OCI-LY7 (cell line): Measurements from ENCODE around the gene CASP5. TPM values are rescaled to one million over a fixed set of nuclear protein-coding genes. Genes with fewer than 3 reads are reported as not detected.

Experiments
- BruUV-seq: library from RNA; stranded (reverse); fragments of 400-500 nt; replicated peaks from 2 replicates; lab custom pipeline; 2021; lab: Mats Ljungman, UMichigan
- CTCF ChIA-PET: fragments of 300-600 bp; sonication (Branson Sonifier 250); formaldehyde crosslinking; loops from one replicate; lab custom pipeline; 2022; ENCODE audit warnings: antibody characterized with exemption; ENCODE audit not compliant: unreplicated experiment; lab: Charles Lee
- POLR2A ChIA-PET: fragments of 300-600 bp; sonication (Branson Sonifier 250); formaldehyde crosslinking; loops from one replicate; lab custom pipeline; 2022; ENCODE audit warnings: antibody characterized with exemption; lab: Charles Lee
- DNase-seq: peaks from one replicate; pipeline ENCODE4 v3.0.0-alpha.2; 2015; ENCODE audit warnings: low spot score
- H2AFZ ChIP-seq: fragments of 200-600 bp; sonication (generic), shearing (Covaris generic); 2 replicates; pipeline ENCODE4 v1.6.1; 2014; ENCODE audit warnings: mild to moderate bottlenecking, antibody characterized with exemption, low read length, moderate library complexity
- H3K27ac ChIP-seq: fragments of 200-600 bp; sonication (generic); 2 replicates; pipeline ENCODE4 v1.5.1; 2014; ENCODE audit warnings: mixed run types, low read depth, mild to moderate bottlenecking, moderate library complexity, low read length, inconsistent platforms; ENCODE audit not compliant: poor library complexity, severe bottlenecking
- H3K36me3 ChIP-seq: fragments of 200-600 bp; sonication (generic); 2 replicates; pipeline ENCODE4 v1.6.1; 2014; ENCODE audit warnings: mild to moderate bottlenecking, antibody characterized with exemption, low read length, moderate library complexity, mixed read lengths; ENCODE audit not compliant: insufficient read depth
- H3K4me1 ChIP-seq: fragments of 200-600 bp; sonication (generic); 2 replicates; pipeline ENCODE4 v1.5.1; 2014; ENCODE audit warnings: mild to moderate bottlenecking, low read length; ENCODE audit not compliant: insufficient read depth, poor library complexity, severe bottlenecking
- H3K4me2 ChIP-seq: fragments of 200-600 bp; sonication (generic); 2 replicates; pipeline ENCODE4 v1.6.1; 2014; ENCODE audit warnings: mild to moderate bottlenecking, low read length
- H3K4me3 ChIP-seq: fragments of 200-600 bp; sonication (generic); 2 replicates; pipeline ENCODE4 v1.5.1; 2014; ENCODE audit warnings: mild to moderate bottlenecking, low read depth, low read length; ENCODE audit not compliant: poor library complexity, severe bottlenecking
- H3K79me2 ChIP-seq: fragments of 200-600 bp; sonication (generic); 2 replicates; pipeline ENCODE4 v1.6.1; 2016; ENCODE audit warnings: low read depth, mild to moderate bottlenecking, low read length, moderate library complexity, mixed read lengths; ENCODE audit not compliant: insufficient read depth
- H3K9me2 ChIP-seq: fragments of 200-600 bp; sonication (generic); 2 replicates; pipeline ENCODE4 v1.6.1; 2016; ENCODE audit warnings: mild to moderate bottlenecking, low read length, mixed read lengths; ENCODE audit not compliant: insufficient read depth
- H3K9me3 ChIP-seq: fragments of 200-600 bp; sonication (generic); 2 replicates; pipeline ENCODE4 v1.6.1; 2014; ENCODE audit warnings: mild to moderate bottlenecking, mixed run types, low read length, mixed read lengths
- H4K20me1 ChIP-seq: fragments of 200-600 bp; sonication (generic); 2 replicates; pipeline ENCODE4 v1.6.1; 2014; ENCODE audit warnings: mild to moderate bottlenecking, antibody characterized with exemption, low read length, moderate library complexity, mixed read lengths; ENCODE audit not compliant: insufficient read depth
- EZH2phosphoT487 ChIP-seq: fragments of 200-600 bp; sonication (generic); IDR thresholded peaks from 2 replicates; pipeline ENCODE4 v1.6.1; 2018; ENCODE audit warnings: low read depth, borderline replicate concordance, mild to moderate bottlenecking, mixed run types, antibody characterized with exemption, low read length, moderate library complexity, mixed read lengths
- intact Hi-C: fragments of 100-400 bp; cut with micrococcal nuclease; formaldehyde crosslinking; loops from one replicate; pipeline ENCODE4 v1.10.0; 2022; ENCODE audit not compliant: unreplicated experiment
- total RNA-seq, 2 experiments: library from RNA; depleted of rRNA in 1 of 2; stranded (reverse); fragments of >200 nt in 1 of 2; shearing (Covaris generic) in 1 of 2; gene quantifications; 2 replicates each; pipeline ENCODE4 v1.2.3, GENCODE V29; 2014 to 2022
- TF ChIP-seq, protein P1 (sequence below): fragments of 200-600 bp; sonication (generic); conservative IDR thresholded peaks from 2 replicates; pipeline ENCODE4 v1.5.1; 2014; ENCODE audit warnings: mild to moderate bottlenecking, antibody characterized with exemption, low read length, moderate library complexity, mixed read lengths

CASP5 gene
- total RNA-seq, 2 experiments from 2014 or later, result not detected

DNA sequence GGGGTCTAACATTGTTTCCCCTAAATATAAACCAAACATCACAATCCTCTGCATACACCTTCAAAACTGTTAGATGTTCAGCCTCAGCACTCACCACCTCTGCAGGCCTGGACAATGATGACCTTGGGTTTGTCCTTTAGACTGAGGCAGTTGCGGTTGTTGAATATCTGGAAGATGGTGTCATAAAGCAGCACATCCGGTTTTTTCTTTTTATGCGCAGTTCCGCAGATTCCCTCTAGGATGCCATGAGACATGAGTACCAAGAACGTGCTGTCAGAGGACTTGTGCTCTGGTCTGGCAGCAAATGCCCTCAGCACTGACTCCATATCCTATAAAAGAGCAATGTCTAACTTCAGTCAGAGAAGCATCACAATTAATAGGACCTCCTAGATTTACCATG lies 22.8 kb downstream of the CASP5 start:
- Histone ChIP-seq H3K4me2 (no peak overlapping the region), H3K4me1 (no peaks in the 10 kb centered on the region), H3K36me3 (no peaks in the 10 kb centered on the region; the same call in 1 of the 2 replicates), H3K9me2 (no peaks in the 10 kb centered on the region), H3K79me2 (no peaks in the 10 kb centered on the region), H2AFZ (no peak overlapping the region), H4K20me1 (no peaks in the 10 kb centered on the region), H3K27ac (no peak overlapping the region), H3K4me3 (no peak overlapping the region), H3K9me3 (no peaks in the 10 kb centered on the region)
- intact Hi-C loops, result no loop called here
- BruUV-seq, result no TSS peak
- no peak for TF ChIP-seq EZH2phosphoT487
- TF ChIP-seq, protein P1, sequence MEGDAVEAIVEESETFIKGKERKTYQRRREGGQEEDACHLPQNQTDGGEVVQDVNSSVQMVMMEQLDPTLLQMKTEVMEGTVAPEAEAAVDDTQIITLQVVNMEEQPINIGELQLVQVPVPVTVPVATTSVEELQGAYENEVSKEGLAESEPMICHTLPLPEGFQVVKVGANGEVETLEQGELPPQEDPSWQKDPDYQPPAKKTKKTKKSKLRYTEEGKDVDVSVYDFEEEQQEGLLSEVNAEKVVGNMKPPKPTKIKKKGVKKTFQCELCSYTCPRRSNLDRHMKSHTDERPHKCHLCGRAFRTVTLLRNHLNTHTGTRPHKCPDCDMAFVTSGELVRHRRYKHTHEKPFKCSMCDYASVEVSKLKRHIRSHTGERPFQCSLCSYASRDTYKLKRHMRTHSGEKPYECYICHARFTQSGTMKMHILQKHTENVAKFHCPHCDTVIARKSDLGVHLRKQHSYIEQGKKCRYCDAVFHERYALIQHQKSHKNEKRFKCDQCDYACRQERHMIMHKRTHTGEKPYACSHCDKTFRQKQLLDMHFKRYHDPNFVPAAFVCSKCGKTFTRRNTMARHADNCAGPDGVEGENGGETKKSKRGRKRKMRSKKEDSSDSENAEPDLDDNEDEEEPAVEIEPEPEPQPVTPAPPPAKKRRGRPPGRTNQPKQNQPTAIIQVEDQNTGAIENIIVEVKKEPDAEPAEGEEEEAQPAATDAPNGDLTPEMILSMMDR, result no peak
- no peak for DNase-seq
- ChIA-PET POLR2A (no interaction called here), CTCF (no interaction called here)

DNA sequence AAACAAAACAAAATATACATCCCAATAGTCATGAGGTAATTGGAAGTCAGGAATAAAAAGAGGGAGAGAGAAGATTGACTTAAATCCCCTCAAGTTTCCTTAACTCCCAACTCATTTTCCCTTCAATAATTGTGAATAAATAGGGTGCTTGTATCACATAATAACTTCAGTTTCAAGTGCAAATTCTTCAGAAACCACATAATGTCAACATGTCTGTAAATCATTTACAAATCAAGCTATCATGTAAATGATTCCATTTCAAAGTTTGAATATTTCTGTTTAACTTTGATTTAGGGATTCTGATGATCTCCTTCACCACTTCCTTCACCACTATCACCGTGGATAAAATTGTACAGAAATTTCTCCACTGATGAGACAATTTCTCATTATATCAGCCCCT lies 23.2 kb downstream of the CASP5 start:
- no peak for TF ChIP-seq EZH2phosphoT487
- TF ChIP-seq, protein P1, result no peak
- H4K20me1 ChIP-seq, result no peaks in the 10 kb centered on the region
- ChIA-PET POLR2A (no interaction called here), CTCF (no interaction called here)
- H3K4me3 ChIP-seq, result no peak overlapping the region
- H3K9me3 ChIP-seq, result no peaks in the 10 kb centered on the region
- DNase-seq, result no peak
- BruUV-seq, result no TSS peak
- intact Hi-C loops, result no loop called here
- H2AFZ ChIP-seq, result no peak overlapping the region
- no peaks in the 10 kb centered on the region; the same call in 1 of the 2 replicates for H3K36me3 ChIP-seq
- no peak overlapping the region for H3K4me2 ChIP-seq
- no peaks in the 10 kb centered on the region for H3K4me1 ChIP-seq
- H3K79me2 ChIP-seq, result no peaks in the 10 kb centered on the region
- H3K27ac ChIP-seq, result no peak overlapping the region
- H3K9me2 ChIP-seq, result no peaks in the 10 kb centered on the region

DNA sequence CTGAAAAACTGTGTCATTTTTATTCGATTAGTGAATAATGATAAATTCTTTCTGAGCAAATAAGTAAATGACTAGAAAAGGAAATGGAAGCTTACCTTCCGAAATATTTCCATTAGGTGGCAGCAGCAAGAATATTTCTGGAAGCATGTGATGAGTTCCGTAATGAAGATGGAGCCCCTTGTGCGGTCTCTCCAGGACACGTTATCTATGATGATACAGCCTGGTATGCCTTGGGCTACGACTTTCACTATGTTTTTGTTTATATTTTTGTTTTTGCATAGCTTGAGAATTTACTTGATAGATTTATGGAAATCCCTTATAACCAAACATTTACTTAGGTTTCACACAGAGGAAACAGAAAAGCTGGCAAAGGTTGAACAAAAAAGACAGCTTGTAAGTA lies 25.7 kb downstream of the CASP5 start:
- H3K27ac ChIP-seq, result no peak overlapping the region
- H3K9me3 ChIP-seq, result no peaks in the 10 kb centered on the region
- POLR2A ChIA-PET, result interaction anchor here (1.1 kb wide), 1 partner anchor 493 kb away, joined by 3 read pairs; no protein-coding TSS in a partner anchor
- H3K36me3 ChIP-seq, result no peaks in the 10 kb centered on the region; the same call in 1 of the 2 replicates
- H3K4me2 ChIP-seq, result no peak overlapping the region
- intact Hi-C loops, result no loop called here
- no peak for TF ChIP-seq EZH2phosphoT487
- TF ChIP-seq, protein P1, result no peak
- no peak overlapping the region for H2AFZ ChIP-seq
- DNase-seq, result no peak
- no peaks in the 10 kb centered on the region for H3K79me2 ChIP-seq
- no peaks in the 10 kb centered on the region for H3K4me1 ChIP-seq
- H3K9me2 ChIP-seq, result no peaks in the 10 kb centered on the region
- H3K4me3 ChIP-seq, result no peak overlapping the region
- no peaks in the 10 kb centered on the region for H4K20me1 ChIP-seq
- CTCF ChIA-PET, result no interaction called here
- BruUV-seq, result no TSS peak
